Astrocyte of the cerebellum (primary cell): ENCODE data around the gene ABRAXAS1.
"Not testable (repeated sequence)": the region's sequence is repeated elsewhere in the genome, so short reads cannot be mapped to it uniquely, and the experiment has no call there.

Experiments used
- DNase-seq: peaks from one replicate; pipeline ENCODE4 v3.0.0-alpha.2; 2011; ENCODE audit warnings: low read depth
- H3K4me3 ChIP-seq: 2 replicates; pipeline ENCODE4 v1.5.1; 2011; ENCODE audit warnings: mild to moderate bottlenecking, low read depth, low read length, moderate library complexity
- in situ Hi-C: cut with HindIII; loops from 2 replicates; pipeline ENCODE4 v1.10.0; 2017; ENCODE audit warnings: low sequenced_read_pairs
- TF ChIP-seq, protein P1 (sequence below): IDR thresholded peaks from 2 replicates; pipeline ENCODE4 v1.5.1; 2012; ENCODE audit warnings: low read length, low read depth, moderate library complexity, mild to moderate bottlenecking; ENCODE audit errors: missing control alignments

The ABRAXAS1 gene

DNA sequence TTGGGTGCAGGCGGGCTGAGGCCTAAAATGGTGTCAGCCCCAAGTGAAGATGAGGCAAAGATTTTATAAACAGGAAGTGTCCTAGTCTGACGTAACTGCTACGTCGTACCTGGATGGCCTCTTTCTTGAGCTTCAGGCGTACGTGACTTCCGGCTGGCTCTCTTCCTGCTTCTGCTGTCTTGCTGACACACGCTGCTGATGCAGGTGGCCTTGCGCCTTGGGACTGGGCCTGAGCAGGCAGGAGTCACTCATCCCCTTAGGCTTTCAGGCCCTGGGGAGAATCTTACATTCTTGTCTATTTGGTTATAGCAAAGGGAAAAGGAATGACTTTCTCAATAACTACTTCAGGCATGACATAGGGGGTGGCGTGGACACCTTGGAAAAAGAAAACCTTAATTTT is 20.1 kb upstream of the ABRAXAS1 start:
- TF ChIP-seq, protein P1, sequence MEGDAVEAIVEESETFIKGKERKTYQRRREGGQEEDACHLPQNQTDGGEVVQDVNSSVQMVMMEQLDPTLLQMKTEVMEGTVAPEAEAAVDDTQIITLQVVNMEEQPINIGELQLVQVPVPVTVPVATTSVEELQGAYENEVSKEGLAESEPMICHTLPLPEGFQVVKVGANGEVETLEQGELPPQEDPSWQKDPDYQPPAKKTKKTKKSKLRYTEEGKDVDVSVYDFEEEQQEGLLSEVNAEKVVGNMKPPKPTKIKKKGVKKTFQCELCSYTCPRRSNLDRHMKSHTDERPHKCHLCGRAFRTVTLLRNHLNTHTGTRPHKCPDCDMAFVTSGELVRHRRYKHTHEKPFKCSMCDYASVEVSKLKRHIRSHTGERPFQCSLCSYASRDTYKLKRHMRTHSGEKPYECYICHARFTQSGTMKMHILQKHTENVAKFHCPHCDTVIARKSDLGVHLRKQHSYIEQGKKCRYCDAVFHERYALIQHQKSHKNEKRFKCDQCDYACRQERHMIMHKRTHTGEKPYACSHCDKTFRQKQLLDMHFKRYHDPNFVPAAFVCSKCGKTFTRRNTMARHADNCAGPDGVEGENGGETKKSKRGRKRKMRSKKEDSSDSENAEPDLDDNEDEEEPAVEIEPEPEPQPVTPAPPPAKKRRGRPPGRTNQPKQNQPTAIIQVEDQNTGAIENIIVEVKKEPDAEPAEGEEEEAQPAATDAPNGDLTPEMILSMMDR, result no peak
- H3K4me3 ChIP-seq, result no peak overlapping the region
- in situ Hi-C loops, result no loop called here
- no peak for DNase-seq

- no peak for DNase-seq
- no peak overlapping the region for H3K4me3 ChIP-seq
These were observed 19.6 kb upstream of the ABRAXAS1 start for GRCh38 chr4:83504503-83504902.

DNA sequence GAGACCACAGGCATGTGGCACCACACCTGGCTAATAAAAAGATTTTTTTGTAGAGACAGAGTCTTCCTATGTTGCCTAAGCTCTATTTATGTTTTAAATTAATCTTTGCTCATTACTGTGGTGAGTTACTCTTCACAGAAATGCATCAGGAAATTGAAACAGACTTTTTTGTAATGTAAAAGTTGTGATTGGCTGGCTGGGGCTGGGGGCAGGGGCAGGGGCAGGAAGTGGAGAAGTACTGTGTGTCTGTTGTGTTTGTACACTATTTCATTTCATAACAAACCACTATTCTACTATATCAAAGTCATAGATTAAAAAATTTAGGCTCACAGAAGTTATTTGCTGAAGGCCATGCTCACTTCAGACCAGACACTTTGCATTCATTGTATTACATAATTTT is 19.1 kb upstream of the ABRAXAS1 start:
- no peak for DNase-seq
- in situ Hi-C loops, result no loop called here
- H3K4me3 ChIP-seq, result no peak overlapping the region
- TF ChIP-seq, protein P1, result no peak

More at GRCh38 chr4:83504503-83504902, 19.6 kb upstream of the ABRAXAS1 start:
- TF ChIP-seq, protein P1, result no peak
- in situ Hi-C loops, result no loop called here

DNA sequence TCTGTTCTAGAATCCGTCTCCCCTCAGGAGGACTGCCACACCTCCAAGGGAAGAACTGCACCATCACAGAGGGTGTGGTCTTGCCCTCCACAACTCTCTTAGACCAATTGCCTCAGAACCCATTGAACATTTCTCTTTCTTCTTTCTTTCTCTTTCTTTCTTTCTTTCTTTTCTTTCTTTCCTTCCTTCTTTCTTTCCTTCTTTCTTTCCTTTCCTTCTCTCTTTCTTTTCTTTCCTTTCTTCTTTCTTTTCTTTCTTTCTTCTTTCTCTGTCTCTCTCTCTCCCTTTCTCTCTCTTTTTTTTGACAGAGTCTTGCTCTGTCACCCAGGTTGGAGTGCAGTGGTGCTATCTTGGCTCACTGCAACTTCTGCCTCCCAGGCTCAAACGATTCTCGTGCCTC is 16.8 kb upstream of the ABRAXAS1 start:
- DNase-seq, in situ Hi-C loops: not testable (repeated sequence)

GRCh38 chr4:83498187-83498586 is 13.3 kb upstream of the ABRAXAS1 start:
- DNase-seq, result no peak
- H3K4me3 ChIP-seq, result no peak overlapping the region
- in situ Hi-C loops, result no loop called here
- TF ChIP-seq, protein P1, result no peak

More for the DNA sequence above, 16.8 kb upstream of the ABRAXAS1 start:
- not testable (repeated sequence) for H3K4me3 ChIP-seq

GRCh38 chr4:83496085-83496917 is 11.4 kb upstream of the ABRAXAS1 start:
- H3K4me3 ChIP-seq, DNase-seq, in situ Hi-C loops: not testable (repeated sequence)

DNA sequence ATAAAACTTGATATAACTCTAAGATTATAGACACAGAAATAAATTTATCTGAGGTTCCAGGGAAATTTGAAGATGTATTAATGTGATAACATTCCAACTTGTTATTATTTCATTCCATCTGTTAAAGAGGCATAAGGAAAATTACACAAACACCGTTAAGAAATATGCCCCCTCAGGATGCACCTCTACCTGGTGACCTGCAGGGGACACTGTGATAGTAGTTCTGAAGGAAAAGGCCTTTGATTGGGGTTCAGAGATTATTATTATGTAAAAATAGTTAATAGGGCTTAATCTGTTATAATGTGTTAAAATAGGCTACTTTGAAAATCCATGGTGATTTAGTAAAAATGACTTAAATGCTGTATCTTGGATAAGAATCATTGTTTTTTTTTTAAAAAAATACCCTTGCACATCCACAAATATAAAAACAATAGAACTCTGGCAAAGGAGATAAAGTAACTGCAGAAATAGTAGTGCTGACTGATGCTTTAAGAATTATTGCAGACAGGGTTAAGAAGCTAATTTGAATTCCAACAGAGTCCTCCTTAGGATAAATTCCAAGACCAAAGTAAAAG is 6.1 kb upstream of the ABRAXAS1 start:
- TF ChIP-seq, protein P1, result peak; percentile 92
- in situ Hi-C loops, result no loop called here
- DNase-seq, result no peak
- H3K4me3 ChIP-seq, result no peak overlapping the region
